Left colon (tissue), 2 donors: ENCODE measurements around the gene FAM118B. TPM values are rescaled to one million over a fixed set of nuclear protein-coding genes. Genes with fewer than 3 reads are reported as not detected.

ENCODE experiments used
- ATAC-seq: fragments of 200-7000 bp; cut with Tn5 transposase; one replicate; pipeline ENCODE4 v1.9.1; 2020; ENCODE audit warnings: mild to moderate bottlenecking, moderate library complexity
- DNase-seq, 2 donors: peaks; one replicate each; pipeline ENCODE4 v3.0.0-alpha.2; 2020
- intact Hi-C, 2 donors: fragments of 100-400 bp; cut with DNase I in 1 of 2; cut with micrococcal nuclease in 1 of 2; formaldehyde crosslinking; loops; one replicate each; pipeline versions ENCODE4 v1.11.2 to v1.14.0; 2022; cut with DNase I, micrococcal nuclease
- total RNA-seq, 2 donors: library from RNA; stranded (reverse); fragmentation: NEBNext Ultra II Directional; extraction: Animal tissue kit (Norgen Biotek cat#: 25700); gene quantifications; one replicate each; pipeline ENCODE4 v1.2.1, GENCODE V29; 2021
- donor health status: DM: no; HTN: no; CAD: no.
- donor health status: DM: yes; HTN: yes; CAD: no.

FAM118B gene
- total RNA-seq, 2 donors from 2014 or later: 47.4 to 61.7 TPM

GRCh38 chr11:126207896-126208295 lies 3.7 kb upstream of the FAM118B start:
- no peak for ATAC-seq
- intact Hi-C loops: no loop called here

DNA sequence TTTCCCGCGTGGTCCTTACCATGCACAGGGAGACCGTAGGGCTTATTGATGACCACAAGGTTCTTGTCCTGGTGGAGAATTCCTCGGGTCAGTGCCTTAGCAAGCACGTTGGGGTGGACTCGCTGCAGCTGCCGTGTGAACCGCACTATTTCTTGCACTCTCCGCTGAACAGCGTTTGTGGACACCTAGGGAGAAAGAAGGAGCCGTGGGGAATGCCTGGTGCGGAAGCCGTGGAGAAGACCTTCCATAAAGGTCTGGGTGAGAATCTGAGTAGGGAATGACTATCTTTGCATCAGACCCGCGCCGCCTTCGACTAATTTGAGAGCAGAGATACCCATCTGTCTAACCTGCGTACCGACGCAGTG lies 729 bp upstream of the FAM118B start:
- peak in 1 of 2 donors; percentile 43 for DNase-seq
- intact Hi-C loops: no loop called here
- no peak for ATAC-seq

More at GRCh38 chr11:126207896-126208295, 3.7 kb upstream of the FAM118B start:
- no peak for DNase-seq

GRCh38 chr11:126212089-126212660 lies 593 bp downstream of the FAM118B start:
- ATAC-seq: peak; percentile 1
- DNase-seq: no peak
- intact Hi-C loops: no loop called here

DNA sequence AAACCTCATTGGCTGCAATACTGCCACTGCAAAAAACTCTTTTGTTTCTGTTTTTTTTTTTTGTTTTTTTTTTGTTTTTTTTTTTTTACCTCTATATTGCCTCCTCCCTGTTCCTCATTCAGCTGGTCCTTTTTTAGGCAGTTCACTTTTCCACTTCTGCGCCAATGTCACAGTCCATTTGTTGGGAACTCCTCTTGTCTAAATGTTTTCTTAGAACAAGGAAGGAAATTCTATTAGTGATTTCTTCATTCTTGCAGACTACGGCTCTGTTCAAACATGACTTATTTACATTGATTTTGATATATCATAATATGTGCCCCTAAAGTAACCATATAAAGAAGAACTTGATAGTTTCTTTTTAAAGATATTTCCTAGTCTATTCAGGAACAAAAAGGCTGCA lies 2.9 kb downstream of the FAM118B start:
- intact Hi-C loops: no loop called here
- no peak for DNase-seq
- peak; percentile 10 for ATAC-seq

DNA sequence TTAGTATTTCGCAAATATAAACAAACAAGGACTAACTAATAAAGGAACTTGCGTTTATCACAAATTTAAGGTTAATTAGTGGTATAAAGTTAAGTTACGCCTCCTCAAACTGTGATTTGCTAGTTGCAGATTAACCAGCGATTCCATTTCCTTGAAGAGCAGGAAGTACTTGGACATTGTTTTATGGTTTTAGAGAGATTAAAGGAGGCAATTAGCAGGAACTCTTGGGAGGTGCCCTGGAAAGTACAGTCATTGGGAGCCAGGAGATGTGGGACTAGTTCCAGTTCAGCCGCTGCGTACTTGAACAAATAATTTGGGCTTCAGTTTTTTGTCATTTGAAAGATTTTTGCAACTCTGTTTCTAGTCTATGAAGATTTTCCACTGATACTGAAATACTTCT lies 3.3 kb downstream of the FAM118B start:
- peak; percentile 66 for ATAC-seq
- DNase-seq: peak; percentile 26 to 59
- intact Hi-C loops: loop anchor here in 1 of 2 donors (5.0 kb wide), 1 partner anchor 47 kb away; no protein-coding TSS in a partner anchor

DNA sequence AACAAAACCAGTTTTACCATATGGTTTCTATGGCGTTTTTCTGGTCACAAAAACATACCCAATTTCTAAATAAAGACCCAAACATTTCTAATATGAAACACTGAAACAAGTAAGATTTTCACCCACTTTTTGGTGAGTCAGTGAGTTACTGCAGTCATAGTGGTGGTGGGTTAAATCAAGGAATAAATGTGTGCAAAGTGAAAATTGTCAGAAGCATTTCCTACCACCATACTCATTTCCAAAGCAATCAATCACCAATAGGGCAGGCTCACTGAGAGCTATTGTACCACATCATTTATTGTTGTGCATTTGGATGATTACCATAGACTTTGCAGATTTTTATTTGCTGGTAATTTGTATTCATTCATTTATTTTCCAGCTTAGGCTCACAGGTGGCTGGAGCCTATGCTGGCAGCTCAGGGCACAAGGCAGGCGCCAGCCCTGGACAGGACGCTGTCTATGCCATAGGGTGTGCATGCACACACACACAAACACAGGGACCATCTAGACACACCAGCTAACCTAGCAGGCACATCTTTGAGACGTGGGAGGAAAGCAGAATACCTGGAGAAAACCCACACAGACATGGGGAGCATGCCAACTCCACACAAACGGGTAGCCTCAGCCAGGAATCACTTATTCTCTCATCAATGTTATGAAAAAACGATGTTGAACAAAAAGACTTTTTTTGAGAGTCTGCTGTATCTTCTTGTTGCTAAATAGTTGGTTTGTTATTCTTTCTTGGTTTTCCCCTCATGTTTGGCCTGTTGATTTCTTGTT lies 5.1 kb downstream of the FAM118B start:
- DNase-seq (no peak), ATAC-seq (no peak)
- intact Hi-C loops: loop anchor here in 1 of 2 donors (5.0 kb wide), 1 partner anchor 46 kb away; no protein-coding TSS in a partner anchor

DNA sequence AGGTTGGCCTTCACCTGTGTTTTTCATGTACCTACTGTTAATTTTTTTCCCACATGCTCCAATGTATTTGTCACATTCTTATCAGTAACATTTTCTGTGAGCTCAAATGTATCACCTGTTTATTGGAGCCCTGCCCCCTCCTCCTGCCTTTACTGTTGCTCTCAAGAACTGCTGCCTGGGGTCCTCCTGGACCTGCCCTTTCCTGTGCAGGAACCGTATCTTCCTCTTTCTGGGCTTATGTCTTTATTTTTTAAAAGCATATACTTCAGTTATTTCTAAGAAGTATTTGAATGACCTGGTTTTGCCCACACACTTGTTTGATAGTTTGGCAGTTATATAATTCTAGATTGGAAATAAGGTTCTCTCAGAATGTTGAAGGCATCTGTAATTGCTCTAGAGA lies 5.9 kb downstream of the FAM118B start:
- intact Hi-C loops: loop anchor here in 1 of 2 donors (5.0 kb wide), 1 partner anchor 45 kb away; no protein-coding TSS in a partner anchor
- ATAC-seq (no peak), DNase-seq (no peak)

- peak; percentile 62 for ATAC-seq
- peak; percentile 47 to 67 for DNase-seq
- intact Hi-C loops: loop anchor here in 1 of 2 donors (5.0 kb wide), 1 partner anchor 43 kb away; no protein-coding TSS in a partner anchor
Observed at GRCh38 chr11:126219547-126219946, 8.0 kb downstream of the FAM118B start.

GRCh38 chr11:126224647-126225294 lies 13.2 kb downstream of the FAM118B start:
- intact Hi-C loops: no loop called here
- no peak for ATAC-seq
- DNase-seq: no peak

GRCh38 chr11:126225295-126225665 lies 13.7 kb downstream of the FAM118B start:
- DNase-seq: no peak
- intact Hi-C loops: no loop called here
- ATAC-seq: peak; percentile 74

DNA sequence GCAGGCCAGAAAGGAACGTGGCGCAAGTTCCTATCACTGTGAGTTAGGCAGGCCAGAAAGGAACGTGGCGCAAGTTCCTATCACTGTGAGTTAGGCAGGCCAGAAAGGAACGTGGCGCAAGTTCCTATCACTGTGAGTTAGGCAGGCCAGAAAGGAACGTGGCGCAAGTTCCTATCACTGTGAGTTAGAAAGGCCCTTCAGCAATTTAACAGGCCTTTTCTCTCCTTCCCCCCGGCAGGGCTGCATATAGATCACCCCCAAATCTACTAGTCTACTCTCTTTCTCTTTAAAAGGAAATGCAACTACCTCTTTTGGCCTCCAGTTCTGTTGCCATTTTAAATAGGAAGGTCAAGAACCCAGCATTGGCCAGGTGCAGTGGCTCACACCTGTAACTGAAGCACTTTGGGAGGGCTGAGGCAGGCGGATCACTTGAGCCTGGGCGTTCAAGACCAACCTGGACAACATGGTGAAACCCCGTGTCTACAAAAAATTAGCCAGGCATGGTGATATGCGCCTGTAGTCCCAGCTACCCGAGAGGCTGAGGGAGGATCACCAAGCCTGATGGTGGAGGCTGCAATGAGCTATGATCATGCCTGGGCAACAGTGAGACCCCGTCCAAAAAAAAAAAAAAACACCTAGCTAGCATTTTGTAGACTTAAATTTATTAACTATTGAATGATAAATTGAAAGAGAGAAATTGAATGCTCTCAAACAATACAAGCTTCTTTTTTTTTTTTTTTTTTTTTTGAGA lies 14.9 kb downstream of the FAM118B start:
- ATAC-seq (no peak), DNase-seq (no peak)
- intact Hi-C loops: no loop called here

DNA sequence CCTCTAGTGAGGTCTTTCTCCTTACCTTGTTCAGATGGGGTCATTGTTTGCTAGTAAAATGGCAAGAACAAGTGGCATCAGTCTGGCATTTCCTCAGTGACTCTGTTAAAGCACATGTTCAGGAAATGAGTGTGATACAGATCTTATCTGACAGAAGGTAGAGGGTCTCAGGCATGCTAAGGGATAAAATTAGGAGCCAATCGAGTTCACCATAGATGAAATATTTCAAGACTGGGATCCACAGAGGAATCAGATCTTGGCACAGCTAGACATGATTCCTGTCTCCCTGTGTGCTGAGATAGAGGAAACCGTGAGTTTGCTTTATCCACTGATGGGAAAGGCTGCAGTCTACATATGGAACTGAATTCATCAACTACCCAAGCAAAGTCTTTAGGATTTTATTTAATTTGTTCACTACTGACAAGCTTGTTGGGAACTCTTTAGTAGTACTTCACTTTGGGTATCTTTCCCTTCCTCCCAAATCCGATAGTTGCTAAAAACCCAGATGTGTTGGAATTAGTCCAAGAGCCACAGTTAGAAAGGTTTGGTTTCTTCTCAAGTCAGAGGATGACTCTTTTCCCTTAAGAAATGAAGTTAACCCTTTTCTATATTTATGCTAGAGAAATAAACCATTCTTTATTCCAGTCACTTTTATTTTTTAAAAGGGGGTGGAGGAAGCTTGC lies 18.4 kb downstream of the FAM118B start:
- DNase-seq: no peak
- intact Hi-C loops: no loop called here

DNA sequence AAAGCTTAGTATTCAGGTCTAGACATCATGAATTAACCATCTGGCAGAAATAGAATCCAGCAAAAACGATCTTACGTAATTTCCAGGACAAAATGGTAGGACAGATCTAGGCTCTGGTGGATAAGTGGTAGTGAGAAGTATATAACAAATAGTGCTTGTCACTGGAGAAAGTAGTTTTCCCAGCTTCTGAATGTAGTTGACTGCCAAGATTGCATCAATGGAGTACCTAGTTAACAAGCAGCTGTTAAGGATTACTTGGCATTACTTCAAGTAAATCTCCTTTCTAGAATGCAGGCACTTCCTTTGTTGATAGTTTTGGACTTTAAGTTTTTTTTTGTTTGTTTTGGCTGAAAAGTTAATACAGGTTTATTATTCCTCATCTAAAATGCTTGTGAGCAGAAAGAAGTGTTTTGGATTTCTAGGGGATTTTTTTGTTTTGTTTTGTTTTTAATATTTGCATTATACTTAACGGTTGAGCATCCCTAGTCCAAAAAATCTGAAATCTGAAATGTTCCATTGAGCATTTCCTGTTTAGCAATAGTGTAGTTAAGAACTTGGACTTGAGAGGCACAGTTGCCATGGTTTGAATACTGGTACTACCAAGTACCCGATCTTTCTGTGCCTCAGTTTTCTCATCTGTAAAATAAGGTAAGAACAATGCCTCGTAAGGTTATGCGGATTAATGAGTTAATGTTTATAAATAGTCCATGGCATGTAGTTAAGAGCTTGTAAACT lies 20.3 kb downstream of the FAM118B start:
- intact Hi-C loops: no loop called here
- peak; percentile 85 for ATAC-seq
- no peak for DNase-seq

More for the DNA sequence above, 18.4 kb downstream of the FAM118B start:
- no peak for ATAC-seq

DNA sequence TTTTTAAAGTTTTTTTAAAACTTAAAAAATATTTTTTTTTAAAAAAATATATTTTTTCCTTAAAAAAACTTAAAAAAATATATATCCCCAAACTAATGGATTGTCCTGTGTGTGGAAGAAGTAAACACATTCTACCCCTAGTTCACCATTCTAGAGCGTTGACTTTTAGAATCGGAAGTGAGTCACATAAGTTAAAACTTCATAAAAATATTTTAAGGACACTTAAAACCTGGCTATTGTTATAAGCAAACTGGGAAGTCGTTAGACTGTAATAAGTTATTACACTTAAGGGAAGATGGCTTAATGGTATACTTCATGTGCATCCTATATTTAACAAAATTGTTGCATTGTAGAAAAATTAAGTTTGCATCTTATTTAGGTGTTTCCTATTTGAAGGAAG lies 21.1 kb downstream of the FAM118B start:
- intact Hi-C loops: no loop called here
- no peak for ATAC-seq
- DNase-seq: no peak

DNA sequence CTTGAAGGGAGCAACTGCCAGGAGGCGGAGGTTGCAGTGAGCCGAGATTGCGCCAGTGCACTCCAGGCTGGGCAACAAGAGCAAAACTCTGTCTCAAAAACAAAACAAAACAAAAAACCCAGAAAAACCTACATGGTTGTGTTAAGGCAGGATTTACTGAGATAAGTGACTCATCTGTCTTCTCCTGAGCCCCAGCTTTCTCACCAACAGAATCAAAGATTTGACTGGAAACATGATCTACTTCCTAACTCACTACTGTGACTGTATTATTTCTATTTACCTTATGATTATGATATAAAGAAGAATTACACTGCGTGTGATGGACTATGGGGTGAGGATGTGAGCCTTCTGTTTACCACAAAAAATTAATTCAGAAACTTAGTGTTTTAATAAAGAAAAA lies 21.8 kb downstream of the FAM118B start:
- intact Hi-C loops: no loop called here
- ATAC-seq (no peak), DNase-seq (no peak)

DNA sequence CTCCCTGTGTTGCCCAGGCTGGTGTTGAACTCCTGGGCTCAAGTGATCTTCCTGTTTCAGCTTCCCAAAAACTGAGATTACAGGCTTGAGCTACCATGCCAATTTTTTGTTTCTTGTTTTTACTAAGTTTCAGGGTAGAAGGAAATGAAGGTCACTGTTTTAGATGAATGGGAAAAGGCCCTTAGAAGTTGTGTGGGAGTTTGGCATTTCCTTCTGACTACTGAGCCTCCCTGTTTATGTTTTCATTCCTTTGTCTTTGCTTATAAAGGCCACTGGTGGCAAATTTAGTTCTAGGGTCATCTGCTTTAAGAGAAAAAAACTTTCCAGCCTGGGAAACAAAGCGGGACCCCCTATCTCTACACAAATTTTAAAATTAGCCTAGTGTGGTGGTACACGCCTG lies 35.1 kb downstream of the FAM118B start:
- intact Hi-C loops: no loop called here
- DNase-seq (no peak), ATAC-seq (no peak)

DNA sequence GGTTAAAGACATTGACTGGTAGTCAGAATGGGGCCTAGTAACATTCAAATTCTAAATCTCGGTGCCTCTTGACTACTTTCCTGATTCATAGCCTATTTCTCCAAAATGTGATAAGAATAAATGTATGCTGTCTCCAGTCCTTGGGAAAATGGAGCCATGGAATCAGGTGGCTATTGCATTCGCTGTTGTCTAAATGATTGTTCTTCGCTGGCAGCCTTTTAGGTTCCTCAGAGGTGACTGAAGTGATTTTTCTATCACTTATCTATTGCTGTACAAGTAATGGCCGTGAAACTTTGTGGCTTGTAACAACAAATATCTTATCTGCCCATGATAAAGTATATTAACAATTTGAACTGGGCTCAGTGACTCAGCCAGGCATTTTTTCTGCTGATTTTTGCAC lies 41.7 kb downstream of the FAM118B start:
- no peak for ATAC-seq
- no peak for DNase-seq
- intact Hi-C loops: no loop called here

DNA sequence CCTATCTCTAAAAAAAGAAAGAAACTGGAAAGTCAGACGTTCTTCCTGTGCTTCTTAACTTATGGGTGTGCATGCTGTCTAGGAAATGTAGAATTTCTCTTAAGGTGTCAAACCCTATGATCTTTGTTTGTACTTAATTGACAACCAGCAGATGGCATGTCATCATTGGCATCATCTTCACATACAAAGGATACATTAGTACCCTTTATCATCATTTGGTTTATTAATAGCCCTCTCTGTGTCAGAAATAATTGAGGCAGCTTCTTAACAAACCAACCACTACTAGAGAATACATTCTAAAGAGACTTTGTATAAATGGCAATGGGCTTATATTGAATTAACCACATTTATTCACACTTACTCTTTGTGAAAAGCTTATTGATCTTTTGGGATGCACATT lies 43.2 kb downstream of the FAM118B start:
- ATAC-seq (no peak), DNase-seq (no peak)
- intact Hi-C loops: no loop called here
